SH-SY5Y (cell line): Measurements from ENCODE around the gene PFKL.

Experiments
- GATA2 ChIP-seq: IDR thresholded peaks from 2 replicates; pipeline ENCODE4 v1.6.1; 2011; ENCODE audit warnings: mild to moderate bottlenecking, low read depth, low read length
- GATA3 ChIP-seq: IDR thresholded peaks from 2 replicates; pipeline ENCODE4 v1.6.1; 2011; ENCODE audit warnings: low read depth, mild to moderate bottlenecking, low read length, moderate library complexity

PFKL gene

DNA sequence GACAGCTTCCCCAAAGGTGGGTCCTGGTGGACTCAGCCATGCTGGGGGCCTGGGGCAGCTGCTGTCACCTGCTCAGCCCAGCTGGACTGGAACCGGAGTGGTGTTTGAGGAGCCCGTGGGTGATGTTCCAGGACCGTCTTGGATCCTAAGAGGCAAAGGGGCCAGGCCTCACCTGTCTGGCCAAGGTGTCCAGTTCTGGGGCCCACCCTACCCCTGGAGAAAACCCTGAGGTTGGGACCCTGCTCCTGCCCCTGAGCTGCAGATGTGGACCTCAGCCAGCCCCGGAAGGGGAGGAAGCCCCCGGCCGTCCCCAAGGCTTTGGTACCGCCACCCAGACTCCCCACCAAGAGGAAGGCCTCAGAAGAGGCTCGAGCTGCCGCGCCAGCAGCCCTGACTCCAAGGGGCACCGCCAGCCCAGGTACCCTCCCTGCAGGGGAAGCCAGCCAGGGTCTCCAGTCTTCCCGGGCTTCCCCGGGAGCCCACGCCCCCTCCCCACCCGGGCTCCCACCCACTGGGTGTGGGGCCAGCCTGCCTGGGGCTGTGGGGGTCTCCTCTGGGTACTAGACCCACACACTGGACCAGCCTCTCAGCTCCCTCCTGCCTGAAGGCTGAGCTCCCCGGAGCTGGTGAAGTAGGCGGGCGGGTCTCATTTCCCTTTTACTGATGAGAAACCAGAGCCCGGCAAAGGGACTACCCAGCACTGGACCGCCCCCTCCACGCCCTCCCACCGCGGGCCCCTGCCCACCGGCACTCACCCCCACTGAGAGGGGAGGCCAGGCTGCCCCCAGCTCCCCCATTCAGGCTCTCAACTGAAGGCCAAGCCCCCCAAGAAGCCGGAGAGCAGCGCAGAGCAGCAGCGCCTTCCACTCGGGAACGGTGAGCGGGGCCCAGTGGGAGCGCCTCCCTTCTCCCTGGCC is 12.9 kb upstream of the PFKL start:
- TF ChIP-seq GATA3 (no peak), GATA2 (no peak)

DNA sequence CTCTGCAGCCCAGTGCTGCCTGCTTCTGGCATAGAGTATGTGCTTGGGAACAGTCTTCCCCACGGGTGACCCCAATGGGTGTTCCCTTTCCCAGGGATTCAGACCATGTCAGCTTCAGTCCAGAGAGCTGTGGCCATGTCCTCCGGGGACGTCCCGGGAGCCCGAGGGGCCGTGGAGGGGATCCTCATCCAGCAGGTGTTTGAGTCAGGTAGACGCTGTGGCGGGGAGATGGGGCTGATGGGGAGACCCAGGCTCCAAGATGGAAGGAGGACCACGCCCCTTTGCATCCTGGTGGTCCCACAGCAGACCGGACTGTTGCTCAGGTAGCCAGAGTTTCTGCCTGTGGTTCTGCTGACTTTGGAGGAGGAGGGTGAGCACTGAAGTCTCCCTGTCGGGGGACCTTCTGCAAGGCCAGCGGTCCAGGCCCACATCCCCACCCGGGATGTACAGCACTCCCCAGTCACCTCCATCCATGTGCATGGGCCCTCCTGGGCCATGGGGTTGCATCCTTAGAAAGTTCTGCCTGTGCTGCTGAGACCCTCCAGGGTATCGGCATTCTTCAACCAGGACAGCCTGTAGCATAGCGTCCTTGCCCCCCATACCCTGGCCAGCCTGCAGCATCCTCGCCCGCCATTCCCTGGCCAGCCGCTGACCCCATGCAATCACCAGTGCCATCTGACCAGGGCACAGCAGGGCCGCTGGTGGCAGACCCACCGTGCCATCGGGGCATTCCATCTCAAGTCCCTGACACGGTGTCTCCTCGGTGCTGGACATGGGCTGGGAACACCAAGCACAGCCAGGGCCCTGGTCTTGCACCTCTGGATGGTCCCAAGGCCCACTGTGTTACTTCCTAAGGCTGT is 11.4 kb upstream of the PFKL start:
- TF ChIP-seq GATA3 = no peak
- no peak for TF ChIP-seq GATA2

DNA sequence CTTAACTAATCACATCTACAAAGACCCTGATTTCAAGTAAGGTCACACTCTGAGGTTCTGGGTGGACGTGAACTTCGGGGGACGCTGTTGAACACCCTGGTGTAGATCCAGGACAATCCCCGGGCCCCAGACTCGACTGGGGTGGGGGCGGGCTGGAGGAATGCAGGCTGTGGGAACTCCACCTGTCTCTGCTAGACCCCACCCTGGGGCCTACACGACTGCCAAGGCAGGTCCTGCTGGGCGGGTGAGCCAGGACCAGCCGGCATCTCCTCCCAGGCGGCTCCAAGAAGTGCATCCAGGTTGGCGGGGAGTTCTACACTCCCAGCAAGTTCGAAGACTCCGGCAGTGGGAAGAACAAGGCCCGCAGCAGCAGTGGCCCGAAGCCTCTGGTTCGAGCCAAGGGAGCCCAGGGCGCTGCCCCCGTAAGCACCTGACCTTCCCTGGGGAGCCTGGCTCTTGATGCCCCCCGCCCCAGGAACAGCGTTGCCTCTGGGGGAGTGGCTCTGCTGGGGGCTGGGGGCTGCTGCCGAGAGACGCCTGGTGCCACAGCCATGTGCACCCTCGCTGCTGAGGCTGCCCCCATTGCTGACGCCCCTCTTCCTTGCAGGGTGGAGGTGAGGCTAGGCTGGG is 10.4 kb upstream of the PFKL start:
- no peak for TF ChIP-seq GATA3
- no peak for TF ChIP-seq GATA2

DNA sequence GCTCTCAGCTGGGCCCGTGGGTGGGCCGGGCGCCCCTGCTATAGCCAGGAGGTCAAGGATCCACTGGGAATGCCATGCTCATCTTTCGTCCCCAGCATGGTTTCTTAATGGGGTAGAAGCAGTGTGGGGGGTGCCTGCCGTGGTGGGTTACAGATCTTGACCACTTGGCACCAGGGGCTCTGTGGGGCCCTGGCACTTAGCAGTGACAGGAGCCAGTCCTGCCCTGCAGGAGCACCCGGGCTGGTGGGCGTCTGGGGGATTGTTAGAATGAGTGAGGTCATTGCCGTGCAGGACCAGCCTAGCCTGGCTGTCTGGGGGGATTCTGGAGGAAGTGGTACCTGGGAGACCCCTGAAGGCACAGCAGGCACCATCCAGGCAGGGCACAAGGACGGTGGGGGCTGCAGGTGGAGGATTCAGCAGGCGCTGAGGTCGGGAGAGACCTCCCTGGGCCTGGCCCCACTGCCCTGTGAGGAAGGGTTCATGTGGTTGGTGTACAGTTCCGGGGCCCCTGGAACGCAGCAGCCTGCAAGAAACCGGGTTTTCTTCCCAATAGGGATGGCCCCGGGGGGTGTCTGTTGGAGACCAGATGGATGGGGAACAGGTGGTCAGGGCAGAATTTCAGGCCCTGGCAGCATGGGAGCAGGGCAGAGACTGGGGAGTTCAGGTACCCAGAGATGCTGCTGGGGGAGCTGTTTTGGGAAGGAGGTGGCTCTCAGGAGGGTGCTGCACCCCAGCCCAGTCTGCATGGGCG is 9.4 kb upstream of the PFKL start:
- TF ChIP-seq GATA2 (no peak), GATA3 (no peak)

DNA sequence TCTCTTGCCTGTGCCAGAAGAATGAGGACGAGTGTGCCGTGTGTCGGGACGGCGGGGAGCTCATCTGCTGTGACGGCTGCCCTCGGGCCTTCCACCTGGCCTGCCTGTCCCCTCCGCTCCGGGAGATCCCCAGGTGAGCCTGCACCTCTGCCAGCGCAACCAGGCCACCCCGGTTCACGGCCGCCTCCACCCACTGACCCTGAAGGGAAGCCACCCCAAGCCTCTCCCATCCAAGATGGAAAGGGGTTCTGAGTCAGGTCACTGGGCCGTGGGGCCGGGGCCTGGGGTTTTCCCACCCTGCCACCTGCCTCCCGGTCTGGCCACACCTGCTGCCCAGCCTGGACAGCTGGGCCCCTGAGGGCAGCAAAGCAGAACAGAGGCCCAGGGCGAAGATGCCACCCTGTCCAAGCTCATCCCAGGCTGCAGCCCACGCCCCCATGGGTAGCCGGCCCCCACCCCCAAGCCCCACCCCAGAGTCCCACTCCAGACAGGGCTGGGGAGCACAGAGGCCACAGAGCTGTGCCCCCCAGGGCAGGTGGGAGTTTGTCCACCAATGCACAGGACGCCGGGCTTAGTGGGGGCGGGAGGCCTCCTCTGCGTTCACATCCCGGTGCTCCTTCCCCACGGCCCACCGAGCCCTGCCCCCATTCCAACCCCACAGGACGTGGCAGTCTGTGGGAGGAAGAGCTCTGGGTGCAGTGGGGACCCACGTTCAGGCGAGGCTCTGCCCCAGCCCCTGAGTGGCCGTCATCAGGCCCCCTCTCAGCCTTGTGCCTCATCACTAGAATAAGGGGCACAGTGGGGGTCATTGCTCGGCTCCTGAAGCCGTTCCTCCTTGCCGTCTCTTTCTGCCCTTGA is 8.5 kb upstream of the PFKL start:
- TF ChIP-seq GATA3 (no peak), GATA2 (no peak)

DNA sequence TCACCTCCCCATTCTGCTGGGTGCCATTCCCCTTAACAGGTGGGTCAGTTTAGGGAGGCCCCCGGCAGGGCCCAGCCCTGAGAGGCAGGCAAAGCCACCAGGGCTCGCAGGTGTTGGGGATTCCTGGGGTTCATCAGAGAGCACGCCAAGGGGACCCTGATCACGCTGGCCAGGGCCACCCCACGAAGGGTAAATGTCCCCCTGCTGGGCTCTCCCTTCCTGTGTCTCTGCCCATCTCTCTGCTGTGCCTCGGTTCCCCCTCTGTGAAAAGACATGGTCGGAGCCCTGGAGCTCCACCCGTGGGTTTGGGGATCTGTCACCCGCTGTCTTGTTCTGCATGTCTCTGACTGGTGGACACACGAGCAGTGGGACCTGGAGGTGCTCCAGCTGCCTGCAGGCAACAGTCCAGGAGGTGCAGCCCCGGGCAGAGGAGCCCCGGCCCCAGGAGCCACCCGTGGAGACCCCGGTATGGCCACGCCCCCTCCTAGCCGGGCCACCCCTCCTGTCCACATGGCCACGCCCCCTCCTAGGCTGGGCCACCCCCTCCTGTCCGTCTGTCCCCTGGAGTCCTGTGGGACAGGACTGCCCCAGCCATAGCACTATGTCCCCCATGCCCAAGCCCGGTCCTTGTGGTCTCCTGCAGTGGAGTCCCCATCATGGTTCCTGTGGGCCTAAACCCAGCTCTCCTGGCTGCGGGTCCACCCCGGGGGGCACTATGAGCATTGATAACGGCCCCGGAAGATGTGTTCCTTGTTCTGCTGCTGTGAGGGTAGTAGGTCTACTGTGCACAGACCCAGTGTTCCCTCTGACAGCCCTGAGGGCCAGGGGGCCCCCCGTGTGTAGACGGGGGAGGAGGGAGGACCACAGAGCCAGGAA is 7.7 kb upstream of the PFKL start:
- TF ChIP-seq GATA3 = no peak

DNA sequence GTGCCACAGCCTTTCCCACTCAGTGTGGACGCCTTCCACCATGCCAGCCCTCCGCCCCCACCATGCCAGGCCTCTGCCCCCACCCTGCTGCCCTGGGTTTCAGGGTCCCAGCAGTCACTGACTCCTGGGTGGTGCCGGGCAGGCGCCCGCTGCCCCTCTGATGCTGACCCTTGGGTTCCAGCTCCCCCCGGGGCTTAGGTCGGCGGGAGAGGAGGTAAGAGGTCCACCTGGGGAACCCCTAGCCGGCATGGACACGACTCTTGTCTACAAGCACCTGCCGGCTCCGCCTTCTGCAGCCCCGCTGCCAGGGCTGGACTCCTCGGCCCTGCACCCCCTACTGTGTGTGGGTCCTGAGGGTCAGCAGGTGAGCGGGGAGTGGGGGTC is 7.0 kb upstream of the PFKL start:
- TF ChIP-seq GATA3 (no peak), GATA2 (no peak)

DNA sequence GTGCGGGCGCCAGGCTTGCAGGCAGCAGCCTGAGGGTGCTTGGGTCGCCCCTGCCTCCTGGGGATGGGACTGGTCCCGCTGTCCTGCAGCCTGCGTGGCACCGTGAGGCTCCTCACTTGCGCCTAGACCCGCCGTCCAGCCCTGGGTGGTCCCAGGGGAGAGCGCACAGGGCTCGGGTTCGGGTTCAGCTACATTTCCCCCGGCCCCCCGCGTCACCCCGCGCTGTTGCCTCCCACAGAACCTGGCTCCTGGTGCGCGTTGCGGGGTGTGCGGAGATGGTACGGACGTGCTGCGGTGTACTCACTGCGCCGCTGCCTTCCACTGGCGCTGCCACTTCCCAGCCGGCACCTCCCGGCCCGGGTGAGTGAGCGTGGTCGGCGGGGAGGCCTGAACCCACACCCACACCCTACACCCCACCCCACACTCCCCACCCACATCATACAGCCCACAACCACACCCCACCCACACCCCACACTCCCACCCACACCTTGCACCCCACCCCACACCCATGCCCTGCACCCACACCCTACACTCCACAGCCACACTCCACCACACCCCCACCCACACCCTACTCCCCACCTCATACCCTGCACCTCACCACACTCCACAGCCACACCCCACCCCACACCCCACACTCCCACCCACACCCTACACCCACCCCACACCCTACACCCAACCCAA is 6.2 kb upstream of the PFKL start:
- TF ChIP-seq GATA3 (no peak), GATA2 (no peak)

DNA sequence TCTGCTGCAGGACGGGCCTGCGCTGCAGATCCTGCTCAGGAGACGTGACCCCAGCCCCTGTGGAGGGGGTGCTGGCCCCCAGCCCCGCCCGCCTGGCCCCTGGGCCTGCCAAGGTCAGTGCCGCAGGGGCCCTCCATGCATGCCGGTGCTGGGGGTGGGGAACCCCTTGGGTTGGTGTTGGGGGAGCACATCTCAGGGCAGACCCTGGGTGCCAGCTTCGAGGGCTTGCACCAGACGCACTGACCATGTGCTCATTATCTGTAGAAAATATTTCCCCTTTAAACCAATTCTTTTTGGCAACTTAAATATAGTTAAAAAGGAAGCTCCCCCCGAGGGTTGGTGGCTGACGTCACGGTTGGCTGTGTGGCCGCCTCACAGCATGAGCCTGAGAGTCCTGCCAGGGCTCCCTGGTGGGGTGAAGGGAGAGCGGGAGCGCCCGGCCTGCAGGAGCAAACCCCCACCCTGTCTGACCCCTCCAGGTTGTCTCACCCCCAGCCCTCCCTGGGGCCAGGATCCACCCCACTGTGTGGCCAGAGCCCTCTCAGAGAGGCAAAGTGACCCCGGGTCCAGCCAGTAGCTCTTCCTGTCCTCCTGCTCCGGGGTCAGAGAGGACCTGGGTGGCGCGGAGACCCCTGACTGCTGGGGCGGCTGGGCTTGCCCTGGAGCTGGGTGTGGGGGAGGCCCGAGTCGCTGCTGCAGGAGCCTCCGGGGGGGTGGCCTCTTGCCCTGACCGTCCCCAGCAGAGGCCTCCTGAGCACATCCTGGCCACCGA is 5.3 kb upstream of the PFKL start:
- no peak for TF ChIP-seq GATA3
- no peak for TF ChIP-seq GATA2

DNA sequence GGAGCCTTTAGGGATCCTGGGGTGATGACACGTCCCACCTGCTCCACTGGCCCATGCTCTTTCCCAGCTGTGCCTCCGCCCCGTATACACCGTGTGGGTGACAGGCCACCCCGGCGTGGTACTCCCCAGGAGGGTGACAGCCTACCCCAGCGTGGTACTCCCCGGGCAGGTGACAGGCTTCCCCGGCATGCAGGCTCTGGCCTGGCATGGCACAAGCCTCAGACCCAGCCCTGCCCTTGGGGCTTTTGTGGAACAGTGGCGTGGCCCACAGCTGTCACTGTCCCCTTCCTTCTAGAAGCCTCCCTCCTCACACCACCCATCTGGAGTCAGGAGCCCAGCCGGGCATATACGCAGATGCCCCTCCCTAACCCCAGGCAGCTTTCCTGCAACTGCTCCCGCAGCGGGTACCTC is 4.7 kb upstream of the PFKL start:
- TF ChIP-seq GATA3 = no peak
- no peak for TF ChIP-seq GATA2

DNA sequence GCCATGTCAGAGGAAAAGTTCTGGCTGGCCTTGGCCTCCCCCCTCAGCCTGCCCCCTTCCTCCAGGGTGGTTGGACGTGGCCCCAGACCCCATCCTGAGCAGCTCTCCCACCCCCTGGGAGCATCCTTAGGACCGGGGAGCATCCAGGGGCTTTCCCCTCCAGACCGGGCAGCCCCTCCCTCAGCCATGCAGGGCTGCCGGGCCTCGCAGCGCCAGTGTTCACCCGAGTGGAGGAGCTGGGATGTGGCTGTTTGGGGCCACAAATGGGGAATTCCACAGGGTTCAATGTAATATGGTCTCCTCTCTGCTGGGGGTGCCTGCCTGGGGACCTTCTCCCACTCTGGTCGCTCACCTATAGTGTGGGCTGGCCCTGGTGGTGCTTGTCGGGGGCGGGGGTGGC is 4.2 kb upstream of the PFKL start:
- TF ChIP-seq GATA3 = no peak
- TF ChIP-seq GATA2 = no peak

DNA sequence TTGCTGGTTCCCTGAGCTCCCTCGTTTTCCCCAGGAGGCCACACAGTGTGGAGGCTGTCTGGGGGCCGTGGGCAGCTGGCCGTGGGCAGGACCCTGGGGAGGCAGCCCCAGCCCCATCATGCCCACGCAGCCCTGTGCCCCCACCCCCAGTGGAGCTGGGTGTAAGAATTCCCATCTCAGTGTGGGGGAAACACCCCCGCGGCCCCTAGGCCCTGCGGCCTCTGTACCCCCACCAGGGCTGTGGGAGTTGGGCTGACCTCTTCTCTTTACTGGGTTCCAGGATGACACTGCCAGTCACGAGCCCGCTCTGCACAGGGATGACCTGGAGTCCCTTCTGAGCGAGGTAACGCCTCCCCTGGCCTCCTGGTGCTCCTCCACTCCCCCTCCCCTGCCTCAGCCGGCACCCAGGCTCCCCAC is 3.7 kb upstream of the PFKL start:
- TF ChIP-seq GATA3 (no peak), GATA2 (no peak)
